ENCODE data around the gene MAP7D2. TPM values are rescaled to one million over a fixed set of nuclear protein-coding genes. Genes with fewer than 3 reads are reported as not detected.

MAP7D2 gene
- total and polyA plus RNA-seq, 2 of the 13 experiments (the other 11 are each of a cell fraction or from before 2014, with no cell fraction given), result 9.6 to 10.5 TPM

DNA sequence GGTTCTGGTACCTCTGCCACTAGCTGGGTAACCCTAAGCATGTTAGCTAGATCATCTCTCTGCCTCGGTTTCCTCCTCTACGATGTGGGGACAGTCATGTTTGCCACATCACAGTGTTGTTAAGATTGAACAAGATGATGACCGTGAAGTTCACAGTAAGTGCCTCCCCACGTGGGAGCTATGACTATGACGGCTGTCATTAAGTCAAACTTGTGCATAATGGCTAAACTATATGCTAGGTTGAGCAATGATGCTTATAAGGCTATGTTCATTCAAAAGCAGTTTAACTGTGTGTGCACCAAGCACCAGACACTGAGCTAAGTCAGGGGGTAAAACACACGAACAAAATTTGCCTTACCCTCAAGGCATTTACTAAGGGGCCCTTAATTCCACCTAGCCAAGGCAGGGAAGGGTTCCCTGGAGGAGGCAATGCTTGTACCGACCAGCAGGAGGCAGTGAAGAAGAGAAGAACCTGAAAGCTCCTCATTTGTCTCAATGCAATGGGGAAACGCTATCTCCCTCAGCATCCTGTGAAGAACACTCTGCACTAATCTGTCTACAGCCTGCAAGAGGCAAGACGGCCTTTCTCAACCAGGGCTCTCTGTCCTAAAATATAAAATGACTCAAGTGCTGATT, 52.9 kb downstream of the MAP7D2 start (continued):
- TF ChIP-seq, protein P1, sequence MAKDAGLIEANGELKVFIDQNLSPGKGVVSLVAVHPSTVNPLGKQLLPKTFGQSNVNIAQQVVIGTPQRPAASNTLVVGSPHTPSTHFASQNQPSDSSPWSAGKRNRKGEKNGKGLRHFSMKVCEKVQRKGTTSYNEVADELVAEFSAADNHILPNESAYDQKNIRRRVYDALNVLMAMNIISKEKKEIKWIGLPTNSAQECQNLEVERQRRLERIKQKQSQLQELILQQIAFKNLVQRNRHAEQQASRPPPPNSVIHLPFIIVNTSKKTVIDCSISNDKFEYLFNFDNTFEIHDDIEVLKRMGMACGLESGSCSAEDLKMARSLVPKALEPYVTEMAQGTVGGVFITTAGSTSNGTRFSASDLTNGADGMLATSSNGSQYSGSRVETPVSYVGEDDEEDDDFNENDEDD (CRISPR knock-in tag; IDR thresholded peaks at IDR 0.05; ENCODE audit: borderline replicate concordance), result no peak
- TF ChIP-seq ZNF839 (CRISPR knock-in tag; IDR thresholded peaks at IDR 0.05; ENCODE audit: borderline replicate concordance) (no peak), HMGXB3 (CRISPR knock-in tag; IDR thresholded peaks at IDR 0.05; ENCODE audit: borderline replicate concordance) (no peak), KAT7 (CRISPR knock-in tag; IDR thresholded peaks at IDR 0.05; ENCODE audit: borderline replicate concordance) (no peak)
- TF ChIP-seq, protein P2, sequence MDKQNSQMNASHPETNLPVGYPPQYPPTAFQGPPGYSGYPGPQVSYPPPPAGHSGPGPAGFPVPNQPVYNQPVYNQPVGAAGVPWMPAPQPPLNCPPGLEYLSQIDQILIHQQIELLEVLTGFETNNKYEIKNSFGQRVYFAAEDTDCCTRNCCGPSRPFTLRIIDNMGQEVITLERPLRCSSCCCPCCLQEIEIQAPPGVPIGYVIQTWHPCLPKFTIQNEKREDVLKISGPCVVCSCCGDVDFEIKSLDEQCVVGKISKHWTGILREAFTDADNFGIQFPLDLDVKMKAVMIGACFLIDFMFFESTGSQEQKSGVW (CRISPR knock-in tag; IDR thresholded peaks at IDR 0.05; ENCODE audit: borderline replicate concordance), result no peak

Measured in HepG2 (cell line).